HL-60 (cell line): ENCODE measurements around the gene SNAPC3.

Experiments used
- DNase-seq, 2 experiments: peaks; one replicate each; pipeline ENCODE4 v3.0.0-alpha.2; 2010 to 2020; ENCODE audit warnings: low read depth in 1 of 2, low spot score in 1 of 2
- H3K27ac ChIP-seq: fragments of 250-450 bp; sonication (Bioruptor Pico); replicated peaks from 2 replicates; pipeline ENCODE4 v1.5.1; 2020; ENCODE audit warnings: mild to moderate bottlenecking, moderate library complexity
- H3K27me3 ChIP-seq: fragments of 250-450 bp; sonication (Bioruptor Pico); 2 replicates; pipeline ENCODE4 v1.5.1; 2021; ENCODE audit warnings: mild to moderate bottlenecking, moderate library complexity; ENCODE audit not compliant: insufficient read depth, poor library complexity, severe bottlenecking
- H3K4me3 ChIP-seq: replicated peaks from 2 replicates; pipeline ENCODE4 v1.5.1; 2011; ENCODE audit warnings: mild to moderate bottlenecking, control low read depth, low read length; ENCODE audit not compliant: insufficient read depth
- GABPA ChIP-seq: IDR thresholded peaks from 2 replicates; pipeline ENCODE4 v1.6.1; 2012; ENCODE audit warnings: low read depth
- POLR2AphosphoS5 ChIP-seq: IDR thresholded peaks from 2 replicates; pipeline ENCODE4 v1.6.1; 2012; ENCODE audit warnings: low read depth
- SPI1 ChIP-seq: IDR thresholded peaks from 2 replicates; pipeline ENCODE4 v1.6.1; 2012; ENCODE audit warnings: low read depth, mild to moderate bottlenecking, borderline replicate concordance
- TF ChIP-seq, protein P1 (sequence below): IDR thresholded peaks from one replicate; pipeline ENCODE4 v1.5.1; 2011; ENCODE audit warnings: low read length, control low read depth, inconsistent platforms; ENCODE audit not compliant: insufficient read depth
- TF ChIP-seq, protein P2 (sequence below): IDR thresholded peaks from 2 replicates; pipeline ENCODE4 v1.6.1; 2012; ENCODE audit warnings: low read depth; ENCODE audit not compliant: insufficient replicate concordance

SNAPC3 gene

DNA sequence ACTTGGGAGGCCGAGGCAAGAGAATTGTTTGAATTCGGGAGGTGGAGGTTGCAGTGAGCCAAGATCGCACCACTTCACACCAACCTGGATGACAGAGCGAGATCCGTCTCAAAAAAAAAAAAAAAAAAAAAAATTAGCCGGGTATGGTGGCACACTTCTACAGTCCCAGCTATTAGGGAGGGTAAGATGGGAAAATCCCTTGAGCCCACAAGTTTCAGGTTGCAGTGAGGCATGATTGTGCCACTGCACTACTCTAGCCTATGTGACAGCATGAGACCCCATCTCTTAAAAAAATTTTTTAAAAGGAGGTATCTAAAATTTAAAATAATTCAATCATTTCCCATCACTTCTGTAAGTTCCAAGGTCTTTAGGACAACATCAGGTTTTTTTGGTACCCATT, 62.1 kb downstream of the SNAPC3 start:
- no peak overlapping the region for H3K4me3 ChIP-seq
- TF ChIP-seq, protein P1, sequence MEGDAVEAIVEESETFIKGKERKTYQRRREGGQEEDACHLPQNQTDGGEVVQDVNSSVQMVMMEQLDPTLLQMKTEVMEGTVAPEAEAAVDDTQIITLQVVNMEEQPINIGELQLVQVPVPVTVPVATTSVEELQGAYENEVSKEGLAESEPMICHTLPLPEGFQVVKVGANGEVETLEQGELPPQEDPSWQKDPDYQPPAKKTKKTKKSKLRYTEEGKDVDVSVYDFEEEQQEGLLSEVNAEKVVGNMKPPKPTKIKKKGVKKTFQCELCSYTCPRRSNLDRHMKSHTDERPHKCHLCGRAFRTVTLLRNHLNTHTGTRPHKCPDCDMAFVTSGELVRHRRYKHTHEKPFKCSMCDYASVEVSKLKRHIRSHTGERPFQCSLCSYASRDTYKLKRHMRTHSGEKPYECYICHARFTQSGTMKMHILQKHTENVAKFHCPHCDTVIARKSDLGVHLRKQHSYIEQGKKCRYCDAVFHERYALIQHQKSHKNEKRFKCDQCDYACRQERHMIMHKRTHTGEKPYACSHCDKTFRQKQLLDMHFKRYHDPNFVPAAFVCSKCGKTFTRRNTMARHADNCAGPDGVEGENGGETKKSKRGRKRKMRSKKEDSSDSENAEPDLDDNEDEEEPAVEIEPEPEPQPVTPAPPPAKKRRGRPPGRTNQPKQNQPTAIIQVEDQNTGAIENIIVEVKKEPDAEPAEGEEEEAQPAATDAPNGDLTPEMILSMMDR = no peak
- no peak for TF ChIP-seq POLR2AphosphoS5
- no peaks in the 10 kb centered on the region for H3K27me3 ChIP-seq
- no peak overlapping the region for H3K27ac ChIP-seq
- no peak for DNase-seq

DNA sequence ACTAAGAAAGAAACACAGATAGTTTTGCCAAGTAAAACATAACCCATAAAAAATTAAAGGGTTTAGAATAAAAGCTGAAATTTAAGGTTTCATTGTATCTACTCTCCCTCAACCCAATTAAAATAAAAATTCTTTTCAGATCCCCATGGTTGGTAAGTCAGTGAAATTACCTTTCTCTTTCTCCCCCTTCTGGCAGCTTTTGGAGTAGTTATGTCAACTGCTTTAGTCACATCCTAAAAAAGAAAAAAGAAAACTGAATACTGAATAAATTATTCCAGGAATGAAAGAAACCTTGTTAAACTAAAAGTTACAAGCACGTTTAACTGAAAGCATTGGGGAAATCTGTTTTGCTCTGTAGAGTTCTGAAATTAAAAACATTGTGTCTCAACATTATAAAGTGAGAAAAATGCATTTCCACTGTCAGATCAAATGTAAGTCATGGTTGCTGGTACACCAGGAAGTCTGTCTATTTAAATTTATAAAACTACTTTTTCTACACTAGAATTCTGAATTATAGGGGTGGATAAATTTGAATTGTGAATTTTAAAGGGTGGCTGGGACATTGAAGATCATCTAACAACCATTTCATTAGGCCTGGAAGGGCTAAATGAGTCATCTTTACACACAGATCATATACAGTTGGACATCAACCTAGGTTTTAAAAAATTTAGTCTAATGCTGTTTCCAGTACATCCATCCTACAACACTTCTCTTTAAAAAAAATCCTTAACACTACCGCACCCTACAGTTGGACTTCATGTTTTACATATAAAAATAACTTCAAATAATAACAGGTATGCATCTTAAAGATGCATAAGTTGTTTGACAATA, 63.4 kb downstream of the SNAPC3 start:
- H3K27ac ChIP-seq = no peak overlapping the region
- no peak overlapping the region for H3K4me3 ChIP-seq
- TF ChIP-seq, protein P1 = no peak
- TF ChIP-seq SPI1 (no peak), GABPA (no peak), POLR2AphosphoS5 (no peak)
- TF ChIP-seq, protein P2, sequence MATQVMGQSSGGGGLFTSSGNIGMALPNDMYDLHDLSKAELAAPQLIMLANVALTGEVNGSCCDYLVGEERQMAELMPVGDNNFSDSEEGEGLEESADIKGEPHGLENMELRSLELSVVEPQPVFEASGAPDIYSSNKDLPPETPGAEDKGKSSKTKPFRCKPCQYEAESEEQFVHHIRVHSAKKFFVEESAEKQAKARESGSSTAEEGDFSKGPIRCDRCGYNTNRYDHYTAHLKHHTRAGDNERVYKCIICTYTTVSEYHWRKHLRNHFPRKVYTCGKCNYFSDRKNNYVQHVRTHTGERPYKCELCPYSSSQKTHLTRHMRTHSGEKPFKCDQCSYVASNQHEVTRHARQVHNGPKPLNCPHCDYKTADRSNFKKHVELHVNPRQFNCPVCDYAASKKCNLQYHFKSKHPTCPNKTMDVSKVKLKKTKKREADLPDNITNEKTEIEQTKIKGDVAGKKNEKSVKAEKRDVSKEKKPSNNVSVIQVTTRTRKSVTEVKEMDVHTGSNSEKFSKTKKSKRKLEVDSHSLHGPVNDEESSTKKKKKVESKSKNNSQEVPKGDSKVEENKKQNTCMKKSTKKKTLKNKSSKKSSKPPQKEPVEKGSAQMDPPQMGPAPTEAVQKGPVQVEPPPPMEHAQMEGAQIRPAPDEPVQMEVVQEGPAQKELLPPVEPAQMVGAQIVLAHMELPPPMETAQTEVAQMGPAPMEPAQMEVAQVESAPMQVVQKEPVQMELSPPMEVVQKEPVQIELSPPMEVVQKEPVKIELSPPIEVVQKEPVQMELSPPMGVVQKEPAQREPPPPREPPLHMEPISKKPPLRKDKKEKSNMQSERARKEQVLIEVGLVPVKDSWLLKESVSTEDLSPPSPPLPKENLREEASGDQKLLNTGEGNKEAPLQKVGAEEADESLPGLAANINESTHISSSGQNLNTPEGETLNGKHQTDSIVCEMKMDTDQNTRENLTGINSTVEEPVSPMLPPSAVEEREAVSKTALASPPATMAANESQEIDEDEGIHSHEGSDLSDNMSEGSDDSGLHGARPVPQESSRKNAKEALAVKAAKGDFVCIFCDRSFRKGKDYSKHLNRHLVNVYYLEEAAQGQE = no peak
- DNase-seq = no peak
- H3K27me3 ChIP-seq = no peaks in the 10 kb centered on the region

DNA sequence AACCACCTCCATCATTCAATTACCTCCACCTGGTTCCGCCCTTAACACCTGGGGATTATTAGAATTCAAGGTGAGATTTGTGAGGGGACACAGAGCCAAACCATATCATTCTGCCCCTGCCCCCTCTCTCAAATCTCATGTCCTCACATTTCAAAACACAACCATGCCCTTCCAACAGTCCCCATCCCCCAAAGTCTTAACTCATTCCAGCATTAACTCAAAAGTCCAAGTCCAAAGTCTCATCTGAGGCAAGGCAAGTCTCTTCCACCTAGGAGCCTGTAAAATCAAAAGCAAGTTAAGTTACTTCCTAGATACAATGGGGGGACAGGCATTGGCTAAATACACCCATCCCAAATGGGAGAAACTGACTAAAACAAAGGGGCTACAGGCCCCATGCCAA, 69.3 kb downstream of the SNAPC3 start:
- no peaks in the 10 kb centered on the region for H3K27me3 ChIP-seq
- TF ChIP-seq, protein P2 = no peak
- no peak for TF ChIP-seq POLR2AphosphoS5
- no peak for TF ChIP-seq GABPA
- TF ChIP-seq, protein P1 = no peak
- no peak for TF ChIP-seq SPI1
- H3K27ac ChIP-seq = no peak overlapping the region
- no peak overlapping the region for H3K4me3 ChIP-seq
- DNase-seq = no peak
